K562 (cell line): ENCODE measurements around the gene VHLL. TPM values are rescaled to one million over a fixed set of nuclear protein-coding genes. Genes with fewer than 3 reads are reported as not detected.

ENCODE experiments used
- ATAC-seq: fragments of 200-7000 bp; cut with Tn5 transposase; 3 replicates; pipeline ENCODE4 v1.9.1; 2020; ENCODE audit warnings: moderate library complexity
- BruUV-seq: library from RNA; stranded (reverse); fragments of 400-500 nt; replicated peaks from 2 replicates; lab custom pipeline; 2021; lab: Mats Ljungman, UMichigan
- CTCF ChIA-PET: fragments of 300-600 bp; formaldehyde crosslinking; extraction: SDS; loops from one replicate; lab custom pipeline; 2021; ENCODE audit warnings: low intra/inter-chr PET ratio; lab: Yijun Ruan, JAX
- POLR2A ChIA-PET: fragments of 300-600, 350-650 bp; sonication (Branson Sonifier 250); formaldehyde crosslinking; extraction: SDS; loops from one replicate; lab custom pipeline; 2021; ENCODE audit warnings: antibody characterized with exemption, inconsistent platforms; lab: Yijun Ruan, JAX
- DNase-seq, 4 experiments: peaks; one replicate each; pipeline versions ENCODE4 v3.0.0 to v3.0.0-alpha.2; 2011 to 2018; ENCODE audit warnings: low spot score in 3 of 4, mixed read lengths in 3 of 4; ENCODE audit errors: extremely low read depth in 1 of 4
- FAIRE-seq: peaks from 2 replicates; lab custom pipeline; 2011; peaks lifted over from hg19 to GRCh38; lab: Jason Lieb, UNC
- H2AFZ ChIP-seq: 2 replicates; pipeline ENCODE4 v1.6.0; 2011; ENCODE audit warnings: low read depth, low read length, control low read depth, inconsistent platforms
- H3K27ac ChIP-seq: fragments of 200-600 bp; 3 replicates; pipeline ENCODE4 v1.8.0; 2011; ENCODE audit warnings: low read depth, mild to moderate bottlenecking, control low read depth, inconsistent platforms, low read length, moderate library complexity, mixed read lengths; ENCODE audit errors: extremely low read depth
- H3K27me3 ChIP-seq, 2 experiments: fragments of 300-600 bp in 1 of 2; 2 replicates in 1 of 2; 3 replicates in 1 of 2; pipeline versions ENCODE4 v1.6.0 to v1.8.0; 2011; ENCODE audit warnings: inconsistent platforms in 2 of 2, low read length in 2 of 2, mild to moderate bottlenecking in 1 of 2, mixed read lengths in 1 of 2, moderate library complexity in 1 of 2; ENCODE audit not compliant: control insufficient read depth in 2 of 2, insufficient read depth in 2 of 2
- H3K36me3 ChIP-seq: fragments of 300-600 bp; 3 replicates; pipeline ENCODE4 v1.8.0; 2011; ENCODE audit warnings: mild to moderate bottlenecking, low read length, inconsistent platforms; ENCODE audit not compliant: control insufficient read depth, insufficient read depth
- H3K4me1 ChIP-seq, 2 experiments: fragments of 200-600 bp in 1 of 2; replicated peaks in 1 of 2; 2 replicates in 1 of 2; 3 replicates in 1 of 2; pipeline versions ENCODE4 v1.5.1 to v1.8.0; 2011; ENCODE audit warnings: inconsistent platforms in 2 of 2, low read length in 2 of 2, mild to moderate bottlenecking in 1 of 2, mixed read lengths in 1 of 2, moderate library complexity in 1 of 2; ENCODE audit not compliant: control insufficient read depth in 2 of 2, insufficient read depth in 2 of 2
- H3K4me2 ChIP-seq: 2 replicates; pipeline ENCODE4 v1.6.1; 2011; ENCODE audit warnings: low read length, control low read depth, inconsistent platforms, mixed read lengths; ENCODE audit not compliant: insufficient read depth
- H3K4me3 ChIP-seq: fragments of 200-600 bp; sonication (generic), shearing (Covaris generic); 2 replicates; pipeline ENCODE4 v1.5.1; 2016; ENCODE audit warnings: control low read depth, inconsistent platforms
- H3K79me2 ChIP-seq: fragments of 200-600 bp; 3 replicates; pipeline ENCODE4 v1.8.0; 2011; ENCODE audit warnings: low read length, inconsistent platforms; ENCODE audit not compliant: control insufficient read depth, insufficient read depth
- H3K9ac ChIP-seq, 2 experiments: 2 replicates each; pipeline versions ENCODE4 v1.6.0 to v1.6.1; 2011; ENCODE audit warnings: low read depth in 2 of 2, low read length in 2 of 2, control low read depth in 1 of 2, inconsistent platforms in 1 of 2, mild to moderate bottlenecking in 1 of 2, mixed read lengths in 1 of 2; ENCODE audit not compliant: insufficient read depth in 1 of 2
- H3K9me1 ChIP-seq: one replicate; pipeline ENCODE4 v1.6.0; 2011; ENCODE audit warnings: inconsistent platforms, mild to moderate bottlenecking, low read length, moderate library complexity; ENCODE audit not compliant: control insufficient read depth, insufficient read depth
- H3K9me3 ChIP-seq: replicated peaks from 2 replicates; pipeline ENCODE4 v1.5.1; 2011; ENCODE audit warnings: low read depth, low read length, inconsistent platforms; ENCODE audit not compliant: control insufficient read depth, insufficient read depth
- H4K20me1 ChIP-seq: replicated peaks from 2 replicates; pipeline ENCODE4 v1.6.1; 2011; ENCODE audit warnings: low read length, inconsistent platforms, mixed read lengths; ENCODE audit not compliant: control insufficient read depth, insufficient read depth
- CHD4 ChIP-seq: fragments of 200-600 bp; sonication (generic); IDR thresholded peaks from 3 replicates; pipeline ENCODE4 v1.6.1; 2012; ENCODE audit warnings: low read depth, mild to moderate bottlenecking, mixed read lengths, low read length, inconsistent platforms; ENCODE audit not compliant: insufficient read depth, insufficient replicate concordance, poor library complexity, severe bottlenecking
- DNMT1 ChIP-seq: fragments of 450-650 bp; IDR thresholded peaks from 2 replicates; pipeline ENCODE4 v1.6.1; 2016; ENCODE audit warnings: antibody characterized with exemption, mild to moderate bottlenecking
- ETS1 ChIP-seq: conservative IDR thresholded peaks from 2 replicates; pipeline ENCODE4 v1.6.1; 2011; ENCODE audit warnings: low read depth, mild to moderate bottlenecking, low read length; ENCODE audit not compliant: control insufficient read depth
- HNRNPH1 ChIP-seq: fragments of 200-400 bp; formaldehyde crosslinking; optimal IDR thresholded peaks from 2 replicates; pipeline ENCODE3; 2017; ENCODE audit warnings: low read depth, mild to moderate bottlenecking, low read length, moderate library complexity
- MED1 ChIP-seq: sonication (generic); formaldehyde crosslinking; IDR thresholded peaks from 2 replicates; pipeline ENCODE4 v1.8.1; 2023; ENCODE audit warnings: missing genetic modification reagents, borderline replicate concordance
- MTA3 ChIP-seq: fragments of 450-650 bp; formaldehyde crosslinking; IDR thresholded peaks from 2 replicates; pipeline ENCODE4 v1.6.1; 2017; ENCODE audit warnings: mild to moderate bottlenecking, borderline replicate concordance
- NCOA6 ChIP-seq: fragments of 450-650 bp; IDR thresholded peaks from 2 replicates; pipeline ENCODE4 v1.6.1; 2017; ENCODE audit warnings: mild to moderate bottlenecking
- POLR2AphosphoS2 ChIP-seq: IDR thresholded peaks from 2 replicates; pipeline ENCODE4 v1.6.1; 2012; ENCODE audit warnings: low read length, improper control_type of control experiment
- RAD51 ChIP-seq: fragments of 450-650 bp; IDR thresholded peaks from 2 replicates; pipeline ENCODE4 v1.7.1; 2016; ENCODE audit warnings: low read depth, mild to moderate bottlenecking, borderline replicate concordance
- RBM15 ChIP-seq: fragments of 200-400 bp; formaldehyde crosslinking; IDR thresholded peaks from 2 replicates; pipeline ENCODE4 v1.6.1; 2018; ENCODE audit warnings: mild to moderate bottlenecking, low read length, moderate library complexity; ENCODE audit not compliant: insufficient read depth
- ZBED1 ChIP-seq: IDR thresholded peaks from 2 replicates; pipeline ENCODE4 v1.6.1; 2014
- ZBTB12 ChIP-seq: fragments of 250-450 bp; sonication (Bioruptor Pico); IDR thresholded peaks from 2 replicates; pipeline ENCODE4 v1.4.0; 2020
- ZNF696 ChIP-seq: fragments of 250-450 bp; sonication (Bioruptor Pico); conservative IDR thresholded peaks from 2 replicates; pipeline ENCODE4 v1.4.0; 2020; ENCODE audit warnings: mild to moderate bottlenecking, moderate library complexity
- ZNF766 ChIP-seq: fragments of 200-800 bp; sonication (Bioruptor generic); conservative IDR thresholded peaks from 2 replicates; pipeline ENCODE4 v1.6.1; 2016; ENCODE audit warnings: missing genetic modification characterization, missing compliant biosample characterization
- WGBS: fragments of 100-300 bp; shearing (Covaris generic); methylation state at CpG from one replicate; pipeline ENCODE4 v1.1.6; 2016; ENCODE audit warnings: low coverage, mixed read lengths; ENCODE audit not compliant: insufficient coverage; ENCODE audit errors: missing lambda C conversion rate; 5-methylcytosine and 5-hydroxymethylcytosine counted together
- in situ Hi-C: fragments of 300-500 bp; cut with MboI; formaldehyde crosslinking; loops from 4 replicates; pipeline ENCODE4 v1.15.0; 2018; ENCODE audit warnings: inconsistent platforms, mixed read lengths
- intact Hi-C: fragments of 100-400 bp; cut with micrococcal nuclease; formaldehyde crosslinking; loops from 2 replicates; pipeline ENCODE4 v1.14.2; 2022
- polyA plus RNA-seq, 8 experiments: library from polyadenylated mRNA; depleted of rRNA in 4 of 8; stranded (reverse) in 5 of 8; unstranded in 3 of 8; fragments of >200 nt; fragmentation: Nextera tagmentation in 2 of 8; fragmentation: Illumina TruSeq in 1 of 8; extraction: Ambion mirVana in 2 of 8; extraction: Trizol in 1 of 8; gene quantifications; 2 replicates each; pipeline versions ENCODE4 v1.2.1 to v1.2.3, GENCODE V29; 2011 to 2014; ENCODE audit warnings: inconsistent platforms in 1 of 8, missing spikeins in 1 of 8
- total RNA-seq, 7 experiments: library from RNA; depleted of rRNA in 6 of 7; stranded (reverse); fragments of >200 nt in 6 of 7; fragmentation: Illumina TruSeq in 2 of 7; extraction: Trizol in 2 of 7; gene quantifications; 2 replicates each; pipeline versions ENCODE4 v1.2.1 to v1.2.3, GENCODE V29; 2011 to 2021; ENCODE audit warnings: low replicate concordance in 1 of 7

Gene VHLL
- total and polyA plus RNA-seq, 9 of the 15 experiments (the other 6 are each of a cell fraction or from before 2014, with no cell fraction given) = not detected

GRCh38 chr1:156266051-156266450, 33.1 kb downstream of the VHLL start:
- FAIRE-seq = no peak
- Histone ChIP-seq H4K20me1 (0 out of 2 replicates have a peak, but pooled peaks cover 5% of the 10 kb centered on the region), H3K4me1 (no peaks in the 10 kb centered on the region), H3K27me3 (no peaks in the 10 kb centered on the region), H3K79me2 (no peaks in the 10 kb centered on the region), H3K9me1 (no peaks in the 10 kb centered on the region), H3K27ac (no peak overlapping the region), H3K9me3 (no peaks in the 10 kb centered on the region), H3K4me2 (no peak overlapping the region), H3K9ac (no peak overlapping the region), H2AFZ (no peak overlapping the region), H3K36me3 (peaks cover 90% of the 10 kb centered on the region; the same call in 2 of the 3 replicates), H3K4me3 (no peak overlapping the region)
- 92% methylated on average over 5 of the region's 13 CpGs for WGBS
- in situ Hi-C loops (no loop called here), intact Hi-C loops (no loop called here)
- TSS peak; percentile 35 for BruUV-seq
- POLR2A ChIA-PET = no interaction called here
- no peak for TF ChIP-seq ETS1
- TF ChIP-seq ZNF766 (CRISPR knock-in tag) = no peak
- TF ChIP-seq ZNF696 (CRISPR knock-in tag) = no peak
- no peak for TF ChIP-seq MED1 (CRISPR knock-in tag)
- TF ChIP-seq HNRNPH1 = no peak
- TF ChIP-seq ZBED1 = no peak
- TF ChIP-seq MTA3 = no peak
- TF ChIP-seq DNMT1 = no peak
- no peak for TF ChIP-seq RAD51
- no peak for TF ChIP-seq RBM15
- TF ChIP-seq NCOA6 = no peak
- no peak for TF ChIP-seq ZBTB12 (CRISPR knock-in tag)
- TF ChIP-seq CHD4 = no peak
- TF ChIP-seq POLR2AphosphoS2 = no peak
- ATAC-seq = no peak
- CTCF ChIA-PET = interaction anchor here (0.6 kb wide), 1 partner anchor 44 kb away, joined by 3 read pairs; no protein-coding TSS in a partner anchor
- no peak for DNase-seq
